SK-N-MC (cell line): ENCODE data around the gene GRIK4.

Source experiments
- EZH2 ChIP-seq: fragments of 200-600 bp; sonication (generic); IDR thresholded peaks from one replicate; pipeline ENCODE4 v1.6.1; 2017; ENCODE audit warnings: antibody characterized with exemption
- FOXP2 ChIP-seq: optimal IDR thresholded peaks from 2 replicates; pipeline ENCODE3; 2011; ENCODE audit warnings: mild to moderate bottlenecking, moderate library complexity; ENCODE audit not compliant: insufficient read depth; ENCODE audit errors: extremely low read length, control extremely low read depth
- POLR2AphosphoS5 ChIP-seq: IDR thresholded peaks from 2 replicates; pipeline ENCODE4 v1.6.1; 2012; ENCODE audit warnings: mild to moderate bottlenecking, low read depth, low read length, borderline replicate concordance

GRCh38 chr11:120704256-120704750 lies 192.8 kb downstream of the GRIK4 start:
- TF ChIP-seq EZH2 (no peak), POLR2AphosphoS5 (no peak), FOXP2 (no peak)
